Mesothelial cell of epicardium (in vitro differentiated cells): Measurements from ENCODE around the gene PTPRT. TPM values are rescaled to one million over a fixed set of nuclear protein-coding genes. Genes with fewer than 3 reads are reported as not detected.

ENCODE experiments used
- DNase-seq, 2 experiments: peaks; one replicate each; pipeline ENCODE4 v3.0.0; 2021; ENCODE audit warnings: low spot score in 2 of 2; ENCODE audit not compliant: unreplicated experiment in 2 of 2
- H3K27ac Mint-ChIP-seq: 2 replicates; pipeline ENCODE4 v1.8.0; 2021; ENCODE audit warnings: mixed read lengths
- H3K27me3 Mint-ChIP-seq: 2 replicates; pipeline ENCODE4 v1.8.0; 2021; ENCODE audit warnings: low read depth, mixed read lengths
- H3K36me3 Mint-ChIP-seq: 2 replicates; pipeline ENCODE4 v1.8.0; 2021; ENCODE audit warnings: mixed read lengths
- H3K4me1 Mint-ChIP-seq: 2 replicates; pipeline ENCODE4 v1.8.0; 2021; ENCODE audit warnings: mixed read lengths
- H3K4me3 Mint-ChIP-seq: 2 replicates; pipeline ENCODE4 v1.8.0; 2021; ENCODE audit warnings: mild to moderate bottlenecking, moderate library complexity, mixed read lengths
- H3K9me3 Mint-ChIP-seq: 2 replicates; pipeline ENCODE4 v1.8.0; 2021; ENCODE audit warnings: mixed read lengths
- CTCF ChIP-seq: fragments of 200-600 bp; sonication (generic); IDR thresholded peaks from one replicate; pipeline ENCODE4 v1.5.0; 2021; ENCODE audit warnings: antibody characterized with exemption; ENCODE audit not compliant: unreplicated experiment
- total RNA-seq: library from RNA; stranded (reverse); gene quantifications from 3 replicates; pipeline ENCODE4 v1.2.1, GENCODE V29; 2021

PTPRT gene
- total RNA-seq, 1 donor from 2014 or later: 0.80 TPM

GRCh38 chr20:42432496-42433334 is 757.0 kb downstream of the PTPRT start:
- Mint-ChIP-seq H3K4me1 (peaks cover 14% of the 10 kb centered on the region), H3K9me3 (peaks cover 3% of the 10 kb centered on the region)

DNA sequence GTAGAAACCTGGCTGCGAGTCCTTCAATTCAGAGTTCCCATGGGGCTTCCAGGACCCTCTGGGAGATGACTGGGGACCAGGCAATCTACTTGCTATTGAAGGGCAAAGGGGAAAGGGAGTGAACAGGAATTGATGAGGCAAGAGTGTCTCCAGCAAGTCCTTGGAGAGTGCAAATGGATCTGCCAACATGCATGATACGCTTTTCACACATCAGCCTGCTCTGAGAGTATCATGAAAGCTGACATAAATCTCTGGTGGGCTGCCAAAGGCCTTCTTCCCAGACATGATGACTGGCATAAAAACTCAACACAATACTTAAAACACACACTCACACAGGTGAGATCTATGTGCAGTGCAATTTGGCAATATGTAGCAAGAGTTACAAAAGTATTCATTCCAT is 759.1 kb downstream of the PTPRT start:
- Mint-ChIP-seq H3K27ac (no peak overlapping the region), H3K4me1 (peaks cover 11% of the 10 kb centered on the region), H3K9me3 (peaks cover 12% of the 10 kb centered on the region), H3K36me3 (no peaks in the 10 kb centered on the region), H3K27me3 (no peaks in the 10 kb centered on the region), H3K4me3 (no peak overlapping the region)
- no peak for DNase-seq
- no peak for TF ChIP-seq CTCF

More at GRCh38 chr20:42432496-42433334, 757.0 kb downstream of the PTPRT start:
- peak overlapping the region; percentile 83 for H3K27ac Mint-ChIP-seq
- no peaks in the 10 kb centered on the region for H3K36me3 Mint-ChIP-seq
- no peak overlapping the region for H3K4me3 Mint-ChIP-seq
- no peak for TF ChIP-seq CTCF
- DNase-seq: no peak
- no peaks in the 10 kb centered on the region for H3K27me3 Mint-ChIP-seq

DNA sequence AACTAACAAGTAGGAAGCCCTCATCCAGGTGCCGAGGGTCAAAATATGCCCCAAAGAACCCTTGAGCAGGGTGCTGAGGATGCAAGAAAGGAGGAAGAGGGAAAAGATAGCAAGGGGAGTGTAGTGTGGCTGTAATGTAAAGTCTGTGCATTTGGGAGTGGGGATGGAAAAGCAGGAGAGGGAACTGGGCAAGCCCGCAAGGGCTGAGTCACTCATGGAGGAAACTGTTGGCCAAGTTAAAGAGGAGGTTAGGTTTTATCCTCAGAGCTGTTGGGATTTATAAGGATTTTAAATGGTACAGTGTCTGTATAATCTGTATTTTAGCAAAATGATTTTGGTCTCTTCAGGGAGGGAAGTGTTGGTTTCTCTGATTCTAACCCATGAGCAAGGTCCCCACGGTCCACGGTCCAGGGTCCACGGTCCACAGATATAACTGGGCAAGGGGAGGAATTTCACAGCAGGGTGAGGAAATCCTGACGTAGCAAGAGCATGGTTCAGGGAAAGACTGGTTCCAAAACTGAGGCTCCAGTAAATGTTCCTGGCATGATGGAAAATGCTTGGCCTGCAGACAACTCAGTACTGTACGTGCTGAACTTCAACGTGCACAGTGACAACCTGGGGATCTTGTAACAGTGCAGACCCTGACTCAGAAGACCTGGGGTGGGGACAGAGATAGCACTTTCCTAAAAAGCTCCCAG is 759.8 kb downstream of the PTPRT start:
- Mint-ChIP-seq H3K27ac (no peak overlapping the region), H3K36me3 (no peaks in the 10 kb centered on the region), H3K4me3 (no peak overlapping the region), H3K9me3 (peaks cover 14% of the 10 kb centered on the region), H3K4me1 (peaks cover 11% of the 10 kb centered on the region), H3K27me3 (no peaks in the 10 kb centered on the region)
- no peak for TF ChIP-seq CTCF
- DNase-seq: no peak

DNA sequence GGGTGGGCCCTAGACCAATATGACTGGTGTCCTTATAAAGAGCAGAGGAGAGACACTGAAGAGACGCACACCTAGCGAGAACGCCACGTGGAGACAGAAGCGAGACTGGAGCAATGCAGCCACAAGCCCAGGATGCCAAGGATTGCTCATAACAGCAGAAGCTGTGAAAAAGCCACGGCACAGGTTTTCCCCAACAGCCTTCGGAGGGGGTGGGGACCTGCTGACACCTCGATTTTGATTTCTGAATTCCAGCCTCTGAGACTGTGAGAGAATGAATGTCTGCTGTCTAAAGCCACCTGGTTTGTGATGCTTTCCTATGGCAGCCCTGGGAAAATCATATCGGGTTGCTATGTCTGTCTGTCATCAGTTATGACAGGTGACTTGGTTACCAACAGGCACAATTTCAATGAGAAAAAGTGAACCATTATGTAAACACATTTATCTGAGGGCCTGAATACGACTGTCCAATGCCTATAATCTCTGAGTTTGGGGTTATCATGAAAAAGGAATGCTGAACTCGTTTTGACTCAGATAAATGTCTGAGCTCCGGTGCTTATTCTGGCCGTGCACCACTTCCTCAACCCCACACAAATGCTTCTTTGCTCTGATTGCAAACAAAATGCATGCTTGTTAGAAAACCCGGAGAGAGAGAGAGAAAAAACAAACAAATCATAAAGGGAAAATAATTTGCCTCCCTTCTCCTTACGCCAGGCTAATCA is 769.7 kb downstream of the PTPRT start:
- no peaks in the 10 kb centered on the region for H3K27me3 Mint-ChIP-seq
- no peaks in the 10 kb centered on the region for H3K4me1 Mint-ChIP-seq
- H3K27ac Mint-ChIP-seq: no peak overlapping the region
- no peak overlapping the region for H3K4me3 Mint-ChIP-seq
- DNase-seq: no peak
- no peaks in the 10 kb centered on the region for H3K36me3 Mint-ChIP-seq
- no peak for TF ChIP-seq CTCF
- H3K9me3 Mint-ChIP-seq: peaks cover 6% of the 10 kb centered on the region

DNA sequence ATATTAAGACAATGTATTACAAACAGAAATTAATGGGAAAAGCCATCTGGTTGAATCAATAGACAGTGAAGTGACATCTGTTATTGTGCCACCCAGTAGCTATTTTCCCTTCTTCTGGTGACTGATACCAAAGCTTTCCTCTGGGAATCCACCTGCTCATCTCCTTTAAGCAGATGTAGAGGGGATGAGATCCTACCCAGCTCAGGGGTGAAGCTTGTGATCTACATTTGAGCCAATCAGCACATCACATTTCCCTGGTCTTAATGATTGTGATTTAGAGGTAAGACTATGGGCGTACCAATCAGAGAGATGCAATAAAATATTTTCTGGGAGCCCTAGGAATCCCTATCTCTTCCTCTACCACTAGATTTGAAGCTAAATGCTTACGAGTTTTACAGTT is 782.9 kb downstream of the PTPRT start:
- H3K4me1 Mint-ChIP-seq: no peaks in the 10 kb centered on the region
- no peak for TF ChIP-seq CTCF
- H3K27me3 Mint-ChIP-seq: no peaks in the 10 kb centered on the region
- DNase-seq: no peak
- no peak overlapping the region for H3K4me3 Mint-ChIP-seq
- H3K36me3 Mint-ChIP-seq: no peaks in the 10 kb centered on the region
- no peak overlapping the region for H3K27ac Mint-ChIP-seq
- peaks cover 11% of the 10 kb centered on the region for H3K9me3 Mint-ChIP-seq
